Gastroesophageal sphincter (tissue), 4 donors: ENCODE data around the gene VIL1. TPM values are rescaled to one million over a fixed set of nuclear protein-coding genes. Genes with fewer than 3 reads are reported as not detected.

Source experiments
- ATAC-seq: fragments of 150-250 bp; one replicate; pipeline ENCODE4 v1.9.1; 2016; ENCODE audit warnings: mild to moderate bottlenecking, moderate library complexity
- H3K27ac ChIP-seq, 4 donors: fragments of 200-600 bp; sonication (generic) in 3 of 4; 1 replicate in 3 of 4; 2 replicates in 1 of 4; pipeline ENCODE4 v1.5.1; 2016 to 2019
- H3K27me3 ChIP-seq: fragments of 200-600 bp; sonication (generic); one replicate; pipeline ENCODE4 v1.5.1; 2019
- H3K36me3 ChIP-seq, 2 donors: fragments of 200-600 bp; sonication (generic); one replicate each; pipeline ENCODE4 v1.5.1; 2019; ENCODE audit warnings: control low read depth in 1 of 2
- H3K4me1 ChIP-seq, 3 donors: fragments of 200-600 bp; sonication (generic); 1 replicate in 2 of 3; 2 replicates in 1 of 3; pipeline ENCODE4 v1.5.1; 2016 to 2019; ENCODE audit warnings: control low read depth in 2 of 3
- H3K4me3 ChIP-seq, 2 donors: fragments of 200-600 bp; sonication (generic); one replicate each; pipeline ENCODE4 v1.5.1; 2019; ENCODE audit warnings: mild to moderate bottlenecking in 1 of 2, moderate library complexity in 1 of 2
- H3K9me3 ChIP-seq, 3 donors: fragments of 200-600 bp; sonication (generic); one replicate each; pipeline ENCODE4 v1.5.1; 2017 to 2019; ENCODE audit warnings: control low read depth in 2 of 3
- EP300 ChIP-seq: sonication (generic); formaldehyde crosslinking; IDR thresholded peaks from one replicate; pipeline ENCODE4 v1.6.1; 2017; ENCODE audit warnings: antibody characterized with exemption, mild to moderate bottlenecking
- POLR2A ChIP-seq, 2 donors: fragments of 450-650 bp; IDR thresholded peaks; one replicate each; pipeline ENCODE4 v1.6.1; 2017; ENCODE audit warnings: antibody characterized with exemption in 2 of 2, mild to moderate bottlenecking in 2 of 2, moderate library complexity in 1 of 2
- POLR2AphosphoS5 ChIP-seq: sonication (generic); formaldehyde crosslinking; IDR thresholded peaks from one replicate; pipeline ENCODE4 v1.6.1; 2017; ENCODE audit warnings: antibody characterized with exemption
- WGBS, 2 donors: methylation state at CpG; one replicate each; pipeline ENCODE4 v1.1.5; 2018; ENCODE audit warnings: low coverage in 1 of 2; 5-methylcytosine and 5-hydroxymethylcytosine counted together
- total RNA-seq, 4 donors: library from RNA; depleted of rRNA; stranded (reverse); fragments of >200 nt; gene quantifications; one replicate each; pipeline ENCODE4 v1.1.0, GENCODE V29; 2016
- TF ChIP-seq, protein P1 (sequence below), 4 experiments: fragments of 200-600 bp in 2 of 4; fragments of 450-650 bp in 2 of 4; sonication (generic) in 1 of 4; IDR thresholded peaks; one replicate each; pipeline ENCODE4 v1.5.1; 2017 to 2019; ENCODE audit warnings: antibody characterized with exemption in 4 of 4, mild to moderate bottlenecking in 2 of 4, moderate library complexity in 2 of 4

The VIL1 gene
- total RNA-seq, 4 donors from 2014 or later, result not detected

GRCh38 chr2:218425531-218425930 lies 6.6 kb downstream of the VIL1 start:
- Histone ChIP-seq H3K36me3 (no peaks in the 10 kb centered on the region), H3K27ac (no peak overlapping the region), H3K4me1 (no peaks in the 10 kb centered on the region), H3K9me3 (no peaks in the 10 kb centered on the region), H3K27me3 (no peaks in the 10 kb centered on the region), H3K4me3 (no peak overlapping the region)
- TF ChIP-seq, protein P1, sequence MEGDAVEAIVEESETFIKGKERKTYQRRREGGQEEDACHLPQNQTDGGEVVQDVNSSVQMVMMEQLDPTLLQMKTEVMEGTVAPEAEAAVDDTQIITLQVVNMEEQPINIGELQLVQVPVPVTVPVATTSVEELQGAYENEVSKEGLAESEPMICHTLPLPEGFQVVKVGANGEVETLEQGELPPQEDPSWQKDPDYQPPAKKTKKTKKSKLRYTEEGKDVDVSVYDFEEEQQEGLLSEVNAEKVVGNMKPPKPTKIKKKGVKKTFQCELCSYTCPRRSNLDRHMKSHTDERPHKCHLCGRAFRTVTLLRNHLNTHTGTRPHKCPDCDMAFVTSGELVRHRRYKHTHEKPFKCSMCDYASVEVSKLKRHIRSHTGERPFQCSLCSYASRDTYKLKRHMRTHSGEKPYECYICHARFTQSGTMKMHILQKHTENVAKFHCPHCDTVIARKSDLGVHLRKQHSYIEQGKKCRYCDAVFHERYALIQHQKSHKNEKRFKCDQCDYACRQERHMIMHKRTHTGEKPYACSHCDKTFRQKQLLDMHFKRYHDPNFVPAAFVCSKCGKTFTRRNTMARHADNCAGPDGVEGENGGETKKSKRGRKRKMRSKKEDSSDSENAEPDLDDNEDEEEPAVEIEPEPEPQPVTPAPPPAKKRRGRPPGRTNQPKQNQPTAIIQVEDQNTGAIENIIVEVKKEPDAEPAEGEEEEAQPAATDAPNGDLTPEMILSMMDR (IDR thresholded peaks at IDR 0.05), result no peak
- no peak for TF ChIP-seq POLR2AphosphoS5
- TF ChIP-seq EP300, result no peak
- TF ChIP-seq POLR2A (IDR thresholded peaks at IDR 0.05), result no peak
- ATAC-seq, result no peak
- WGBS, 2 donors, result 94% methylated on average over 3 of the region's 10 CpGs; no CpG with 5 or more reads in 1 of the 2 donors

GRCh38 chr2:218427741-218428140 lies 8.8 kb downstream of the VIL1 start:
- Histone ChIP-seq H3K4me1 (no peaks in the 10 kb centered on the region), H3K36me3 (no peaks in the 10 kb centered on the region), H3K27ac (no peak overlapping the region), H3K27me3 (no peaks in the 10 kb centered on the region), H3K9me3 (no peaks in the 10 kb centered on the region), H3K4me3 (no peak overlapping the region)
- WGBS, 2 donors, result 86 to 100% methylated on average over 1 to 2 of the region's 11 CpGs
- ATAC-seq, result no peak
- TF ChIP-seq, protein P1 (IDR thresholded peaks at IDR 0.05), result no peak
- TF ChIP-seq POLR2A (IDR thresholded peaks at IDR 0.05) (no peak), POLR2AphosphoS5 (no peak), EP300 (no peak)

DNA sequence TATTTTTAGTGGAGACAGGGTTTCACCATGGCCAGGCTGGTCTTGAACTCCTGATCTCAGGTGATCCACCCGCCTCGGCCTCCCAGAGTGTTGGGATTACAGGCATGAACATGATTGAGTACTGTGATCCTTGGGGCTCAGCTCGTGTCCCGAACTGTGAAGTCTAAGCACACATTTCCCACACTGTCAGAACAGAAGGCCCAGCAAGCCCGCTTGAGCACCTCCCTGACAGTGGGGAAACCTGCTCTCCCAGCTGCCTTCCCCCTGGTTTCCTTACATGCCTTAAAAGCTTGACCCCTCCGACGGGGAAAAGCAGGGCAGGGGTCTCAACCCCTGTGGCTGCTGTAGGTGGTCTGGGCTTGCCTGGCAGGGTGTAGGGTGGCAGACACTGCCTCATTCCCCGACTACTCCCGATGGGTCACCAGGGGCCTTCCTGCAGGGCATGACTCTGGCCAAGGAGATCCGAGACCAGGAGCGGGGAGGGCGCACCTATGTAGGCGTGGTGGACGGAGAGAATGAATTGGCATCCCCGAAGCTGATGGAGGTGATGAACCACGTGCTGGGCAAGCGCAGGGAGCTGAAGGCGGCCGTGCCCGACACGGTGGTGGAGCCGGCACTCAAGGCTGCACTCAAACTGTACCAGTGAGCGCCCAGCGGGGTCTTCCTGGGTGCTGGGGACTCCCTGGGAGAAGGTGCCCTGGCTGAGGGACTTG lies 10.1 kb downstream of the VIL1 start:
- H3K9me3 ChIP-seq, result no peaks in the 10 kb centered on the region
- WGBS, 2 donors, result 97% methylated on average over 6 of the region's 24 CpGs; no CpG with 5 or more reads in 1 of the 2 donors
- no peaks in the 10 kb centered on the region for H3K4me1 ChIP-seq
- no peak overlapping the region for H3K4me3 ChIP-seq
- H3K27me3 ChIP-seq, result no peaks in the 10 kb centered on the region
- TF ChIP-seq EP300 (no peak), POLR2AphosphoS5 (no peak), POLR2A (IDR thresholded peaks at IDR 0.05) (no peak)
- TF ChIP-seq, protein P1 (IDR thresholded peaks at IDR 0.05), result no peak
- ATAC-seq, result no peak
- no peak overlapping the region for H3K27ac ChIP-seq
- H3K36me3 ChIP-seq, result no peaks in the 10 kb centered on the region

DNA sequence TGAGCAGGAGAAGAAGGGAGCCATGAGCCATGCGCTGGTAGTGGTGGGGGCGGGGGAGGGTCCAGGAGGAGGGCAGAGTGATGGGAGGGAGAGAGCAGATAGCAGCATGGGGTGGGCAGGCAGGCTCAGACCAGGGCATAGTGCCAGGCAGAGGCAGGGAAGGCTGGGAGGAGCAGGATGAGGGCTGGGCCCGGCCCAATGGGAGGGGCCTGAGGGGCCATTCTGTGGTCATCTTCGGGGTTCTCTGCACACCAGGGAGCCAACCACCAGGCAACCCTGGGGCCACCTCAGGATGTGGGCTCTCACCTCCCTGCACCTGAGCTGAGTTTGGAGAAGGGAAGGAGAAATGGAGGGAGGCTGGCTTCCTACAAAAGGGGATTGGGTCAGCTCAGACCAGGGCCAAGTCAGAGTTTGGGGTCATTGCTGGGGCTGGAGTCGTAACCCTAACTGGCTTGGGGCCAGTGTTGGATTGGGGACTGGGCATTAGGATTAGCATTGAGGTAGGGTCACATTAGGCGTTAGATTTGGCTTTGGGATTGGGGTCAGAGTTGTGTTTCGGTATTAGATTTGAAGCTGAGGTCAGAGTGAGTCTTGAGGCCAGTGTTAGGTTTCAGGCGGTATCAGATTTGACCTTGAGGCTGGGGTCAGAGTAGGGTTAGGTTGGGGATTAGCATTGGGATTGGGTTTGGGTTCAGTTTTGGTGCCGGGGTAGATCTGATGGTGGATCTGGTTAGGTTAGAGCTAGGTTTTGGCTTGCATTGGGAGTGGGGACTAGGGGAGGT lies 11.2 kb downstream of the VIL1 start:
- H3K4me1 ChIP-seq, result no peaks in the 10 kb centered on the region
- H3K36me3 ChIP-seq, result no peaks in the 10 kb centered on the region
- H3K27me3 ChIP-seq, result no peaks in the 10 kb centered on the region
- TF ChIP-seq, protein P1 (IDR thresholded peaks at IDR 0.05), result no peak
- no peak for TF ChIP-seq EP300
- TF ChIP-seq POLR2A (IDR thresholded peaks at IDR 0.05), result no peak
- TF ChIP-seq POLR2AphosphoS5, result no peak
- ATAC-seq, result peak; percentile 36
- no peak overlapping the region for H3K4me3 ChIP-seq
- H3K9me3 ChIP-seq, result no peaks in the 10 kb centered on the region
- WGBS, 2 donors, result 69 to 73% methylated on average over 5 to 7 of the region's 9 CpGs
- H3K27ac ChIP-seq, result no peak overlapping the region

DNA sequence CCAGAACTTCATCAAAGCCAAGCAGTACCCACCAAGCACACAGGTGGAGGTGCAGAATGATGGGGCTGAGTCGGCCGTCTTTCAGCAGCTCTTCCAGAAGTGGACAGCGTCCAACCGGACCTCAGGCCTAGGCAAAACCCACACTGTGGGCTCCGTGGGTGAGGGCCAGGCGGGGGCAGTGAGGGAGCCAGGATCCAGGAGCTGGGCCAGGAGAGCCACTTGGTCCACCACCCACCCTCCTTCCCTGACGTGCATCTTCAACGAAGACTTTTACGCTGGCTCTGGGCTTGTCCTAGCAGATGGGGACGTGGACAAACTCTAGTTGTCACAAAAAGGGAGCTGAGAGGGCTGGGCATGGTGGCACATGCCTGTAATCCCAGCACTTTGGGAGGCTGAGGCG lies 11.8 kb downstream of the VIL1 start:
- no peak overlapping the region for H3K27ac ChIP-seq
- TF ChIP-seq POLR2AphosphoS5 (no peak), EP300 (no peak), POLR2A (IDR thresholded peaks at IDR 0.05) (no peak)
- TF ChIP-seq, protein P1 (IDR thresholded peaks at IDR 0.05), result no peak
- no peak overlapping the region for H3K4me3 ChIP-seq
- H3K4me1 ChIP-seq, result no peaks in the 10 kb centered on the region
- no peaks in the 10 kb centered on the region for H3K36me3 ChIP-seq
- H3K9me3 ChIP-seq, result no peaks in the 10 kb centered on the region
- no peak for ATAC-seq
- H3K27me3 ChIP-seq, result no peaks in the 10 kb centered on the region
- 80 to 87% methylated on average over 2 to 7 of the region's 11 CpGs for WGBS, 2 donors
